ENCODE measurements around the gene ARID3C.

ARID3C gene

DNA sequence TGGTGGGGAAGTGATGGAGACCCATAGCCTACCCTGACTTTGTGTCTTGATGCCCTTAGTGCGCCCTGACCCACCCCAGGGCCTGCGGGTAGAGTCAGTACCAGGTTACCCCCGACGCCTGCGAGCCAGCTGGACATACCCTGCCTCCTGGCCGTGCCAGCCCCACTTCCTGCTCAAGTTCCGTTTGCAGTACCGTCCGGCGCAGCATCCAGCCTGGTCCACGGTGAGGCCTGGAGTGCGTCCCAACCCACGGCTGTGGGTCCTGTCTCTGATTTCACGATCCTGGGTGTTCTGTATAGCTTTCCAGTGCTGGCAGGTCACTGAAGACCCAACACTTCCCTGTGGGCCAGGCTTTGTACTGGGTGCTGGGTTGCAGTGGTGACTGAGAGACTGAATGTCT lies 29.6 kb upstream of the ARID3C start:
- DNase-seq (ENCODE audit: extremely low read depth, low read depth): no peak
- TF ChIP-seq, protein P1, sequence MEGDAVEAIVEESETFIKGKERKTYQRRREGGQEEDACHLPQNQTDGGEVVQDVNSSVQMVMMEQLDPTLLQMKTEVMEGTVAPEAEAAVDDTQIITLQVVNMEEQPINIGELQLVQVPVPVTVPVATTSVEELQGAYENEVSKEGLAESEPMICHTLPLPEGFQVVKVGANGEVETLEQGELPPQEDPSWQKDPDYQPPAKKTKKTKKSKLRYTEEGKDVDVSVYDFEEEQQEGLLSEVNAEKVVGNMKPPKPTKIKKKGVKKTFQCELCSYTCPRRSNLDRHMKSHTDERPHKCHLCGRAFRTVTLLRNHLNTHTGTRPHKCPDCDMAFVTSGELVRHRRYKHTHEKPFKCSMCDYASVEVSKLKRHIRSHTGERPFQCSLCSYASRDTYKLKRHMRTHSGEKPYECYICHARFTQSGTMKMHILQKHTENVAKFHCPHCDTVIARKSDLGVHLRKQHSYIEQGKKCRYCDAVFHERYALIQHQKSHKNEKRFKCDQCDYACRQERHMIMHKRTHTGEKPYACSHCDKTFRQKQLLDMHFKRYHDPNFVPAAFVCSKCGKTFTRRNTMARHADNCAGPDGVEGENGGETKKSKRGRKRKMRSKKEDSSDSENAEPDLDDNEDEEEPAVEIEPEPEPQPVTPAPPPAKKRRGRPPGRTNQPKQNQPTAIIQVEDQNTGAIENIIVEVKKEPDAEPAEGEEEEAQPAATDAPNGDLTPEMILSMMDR (IDR thresholded peaks at IDR 0.05; ENCODE audit: low read depth, low read length, missing control alignments): no peak
- no peak overlapping the region for H3K4me3 ChIP-seq (replicated peaks; ENCODE audit: low read depth, low read length)

DNA sequence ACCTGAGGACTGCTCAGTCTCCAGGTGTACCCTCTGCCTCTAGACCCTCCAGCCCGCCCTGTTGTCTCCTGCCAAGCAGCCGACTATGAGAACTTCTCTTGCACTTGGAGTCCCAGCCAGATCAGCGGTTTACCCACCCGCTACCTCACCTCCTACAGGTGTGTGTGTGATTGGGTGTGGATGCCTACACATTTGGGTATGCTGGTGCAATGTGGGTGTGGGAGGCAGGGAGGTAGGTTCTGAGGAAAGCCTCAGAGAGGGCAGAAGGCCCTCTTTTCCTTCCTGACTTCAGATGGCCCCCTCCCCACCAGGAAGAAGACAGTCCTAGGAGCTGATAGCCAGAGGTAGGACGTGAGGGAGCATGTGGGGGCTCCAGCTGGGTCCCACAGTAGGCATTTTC lies 28.1 kb upstream of the ARID3C start:
- TF ChIP-seq, protein P1 (IDR thresholded peaks at IDR 0.05; ENCODE audit: low read depth, low read length, missing control alignments): no peak
- no peak for DNase-seq (ENCODE audit: extremely low read depth, low read depth)
- no peak overlapping the region for H3K4me3 ChIP-seq (replicated peaks; ENCODE audit: low read depth, low read length)

DNA sequence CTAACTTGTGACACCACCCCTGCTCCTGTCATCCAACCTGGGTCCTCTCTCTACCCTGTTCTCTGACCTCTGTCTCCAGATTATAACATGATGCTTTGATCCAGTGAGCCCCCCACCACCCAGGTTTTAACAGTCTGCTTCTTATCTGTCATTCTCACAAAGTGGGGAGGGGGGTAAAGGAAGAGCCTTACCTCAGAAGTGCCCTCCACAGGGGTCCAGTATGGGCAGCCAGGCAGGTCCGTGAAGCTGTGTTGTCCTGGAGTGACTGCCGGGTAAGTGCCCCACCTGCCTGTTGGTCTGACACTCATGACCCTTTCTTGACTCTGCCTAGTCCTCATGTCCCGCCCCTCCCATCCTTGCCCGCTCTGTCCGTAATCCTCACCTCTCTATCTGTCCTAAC lies 26.5 kb upstream of the ARID3C start:
- H3K4me3 ChIP-seq (replicated peaks; ENCODE audit: low read depth, low read length): no peak overlapping the region
- TF ChIP-seq, protein P1 (IDR thresholded peaks at IDR 0.05; ENCODE audit: low read depth, low read length, missing control alignments): no peak
- DNase-seq (ENCODE audit: extremely low read depth, low read depth): no peak

DNA sequence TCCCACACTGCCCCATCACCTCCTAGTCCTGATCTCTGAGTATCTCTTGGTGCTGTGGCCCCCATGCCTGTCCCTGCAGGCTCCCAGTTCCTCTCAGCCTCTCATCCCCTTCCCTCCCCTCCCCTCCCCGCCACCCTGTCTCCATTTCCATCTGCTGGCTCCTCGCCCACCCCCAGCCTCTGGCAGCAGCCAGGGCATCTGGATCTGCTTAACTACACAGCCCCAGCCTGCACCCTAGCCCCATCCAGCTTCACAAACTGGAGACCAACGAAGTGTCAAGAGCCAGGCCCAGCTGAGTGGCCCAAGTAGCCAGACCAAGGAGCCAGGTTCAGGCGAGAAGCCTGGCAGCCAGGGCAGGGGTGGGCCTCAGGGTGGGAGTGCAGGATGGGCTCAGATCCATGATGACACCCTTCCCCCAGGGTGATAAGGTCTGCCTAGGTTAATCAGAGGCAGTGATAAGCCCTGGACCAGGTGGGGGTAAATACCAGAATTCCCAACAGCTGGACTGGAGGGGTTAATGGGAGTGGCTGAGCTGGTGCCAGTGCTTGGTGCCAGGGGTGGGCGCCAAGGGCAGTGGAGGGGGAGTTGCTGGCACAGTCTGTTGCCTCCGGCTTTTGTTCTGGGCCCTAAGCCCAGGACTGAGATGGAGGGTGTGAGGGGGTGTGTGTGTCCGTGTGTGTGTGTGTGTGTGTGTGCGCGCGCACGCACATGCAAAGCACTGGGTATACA lies 25.6 kb upstream of the ARID3C start:
- peak; percentile 71 for DNase-seq (ENCODE audit: extremely low read depth, low read depth)

DNA sequence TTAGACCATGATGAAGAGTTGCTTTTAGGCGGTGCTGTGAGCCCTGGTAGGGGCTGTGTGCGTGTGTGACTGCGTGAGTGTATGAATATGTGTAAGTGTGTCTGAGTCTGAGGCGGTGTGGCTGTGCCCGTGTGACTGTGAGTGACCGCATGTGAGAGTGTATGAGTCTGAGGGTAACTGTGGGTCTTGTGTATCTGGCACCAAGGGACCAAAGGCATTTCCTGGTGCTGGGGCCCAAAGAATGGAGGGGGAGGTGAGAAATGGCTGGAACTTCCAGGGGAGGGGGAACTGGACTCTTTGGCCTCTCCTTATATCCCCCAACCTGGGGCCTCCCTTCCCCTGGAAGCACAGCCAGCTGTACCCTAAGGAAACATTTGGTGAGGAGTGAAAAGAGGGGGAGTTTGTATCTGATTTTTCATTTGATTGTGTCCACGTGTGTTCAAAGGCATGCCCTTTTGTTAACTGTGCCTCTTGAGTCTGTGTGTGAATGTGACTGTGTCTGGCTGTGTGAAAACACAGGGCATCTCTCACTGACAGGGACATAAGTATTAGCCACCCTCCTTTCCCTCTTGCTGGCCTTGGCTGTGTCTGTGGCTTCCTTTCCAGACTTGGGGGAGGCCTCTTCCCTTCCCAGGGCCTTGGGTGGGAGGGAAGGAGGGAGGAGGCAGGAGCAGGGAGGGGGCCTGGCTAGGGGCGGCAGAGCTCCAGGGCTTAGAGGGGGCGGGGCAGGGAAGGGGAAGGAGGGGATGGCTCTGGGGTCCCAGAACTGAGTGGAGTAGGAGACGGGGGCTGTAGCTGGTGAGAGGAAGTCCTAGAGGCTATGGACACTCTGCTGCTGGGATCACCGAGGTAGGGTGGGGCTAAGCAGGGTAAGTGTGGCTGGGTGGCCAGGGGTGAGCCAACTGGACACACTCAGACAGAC lies 24.5 kb upstream of the ARID3C start:
- DNase-seq (ENCODE audit: extremely low read depth, low read depth): no peak
- TF ChIP-seq, protein P1 (IDR thresholded peaks at IDR 0.05; ENCODE audit: low read depth, low read length, missing control alignments): no peak
- H3K4me3 ChIP-seq (replicated peaks; ENCODE audit: low read depth, low read length): peak overlapping the region; percentile 40

More for the DNA sequence above, 25.6 kb upstream of the ARID3C start:
- TF ChIP-seq, protein P1 (IDR thresholded peaks at IDR 0.05; ENCODE audit: low read depth, low read length, missing control alignments): no peak
- no peak overlapping the region for H3K4me3 ChIP-seq (replicated peaks; ENCODE audit: low read depth, low read length)

DNA sequence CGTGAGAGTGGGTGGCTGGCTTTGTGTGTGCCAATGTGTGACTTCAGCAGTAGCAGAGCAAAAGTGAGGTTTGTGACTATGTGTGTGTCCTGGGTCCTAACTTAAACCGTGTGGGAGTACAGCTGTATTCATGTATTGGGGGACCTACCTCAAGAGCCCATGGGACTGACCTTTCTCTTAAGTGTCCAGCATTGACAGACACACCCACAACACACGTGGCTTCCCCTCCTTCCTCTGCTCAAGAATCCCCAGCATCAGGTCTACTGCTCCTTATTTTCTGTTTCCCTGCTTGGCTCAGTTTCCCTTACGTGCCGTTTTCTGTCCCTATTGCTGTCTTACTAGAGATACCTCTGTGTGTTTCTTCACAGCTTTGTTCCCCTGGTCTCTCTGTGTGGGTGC lies 23.7 kb upstream of the ARID3C start:
- DNase-seq (ENCODE audit: extremely low read depth, low read depth): no peak
- TF ChIP-seq, protein P1 (IDR thresholded peaks at IDR 0.05; ENCODE audit: low read depth, low read length, missing control alignments): no peak
- H3K4me3 ChIP-seq (replicated peaks; ENCODE audit: low read depth, low read length): peak overlapping the region; percentile 40

All from HFF-Myc (cell line).